Lung (tissue), 12 donors: Measurements from ENCODE around the gene NTM. TPM values are rescaled to one million over a fixed set of nuclear protein-coding genes. Genes with fewer than 3 reads are reported as not detected.

Source experiments
- ATAC-seq: fragments of 200-7000 bp; cut with Tn5 transposase; one replicate; pipeline ENCODE4 v1.9.1; 2020; ENCODE audit warnings: moderate number of reproducible peaks; ENCODE audit not compliant: insufficient read depth, low FRiP score
- DNase-seq, 3 donors: peaks; one replicate each; pipeline ENCODE4 v3.0.0-alpha.2; 2013 to 2017
- H3K27ac ChIP-seq, 2 donors: one replicate each; pipeline ENCODE4 v1.5.1; 2013; ENCODE audit warnings: mild to moderate bottlenecking in 2 of 2, moderate library complexity in 2 of 2, control low read depth in 1 of 2, inconsistent platforms in 1 of 2, low read depth in 1 of 2, low read length in 1 of 2
- H3K27me3 ChIP-seq, 3 donors: one replicate each; pipeline ENCODE4 v1.5.1; 2013; ENCODE audit warnings: low read length in 2 of 3; ENCODE audit not compliant: control insufficient read depth in 3 of 3, insufficient read depth in 3 of 3
- H3K36me3 ChIP-seq, 4 donors: one replicate each; pipeline ENCODE4 v1.5.1; 2013; ENCODE audit warnings: low read length in 4 of 4, mild to moderate bottlenecking in 1 of 4, moderate library complexity in 1 of 4; ENCODE audit not compliant: control insufficient read depth in 4 of 4, insufficient read depth in 4 of 4
- H3K4me1 ChIP-seq, 5 donors: one replicate each; pipeline ENCODE4 v1.5.1; 2013; ENCODE audit warnings: low read length in 5 of 5, mild to moderate bottlenecking in 2 of 5, moderate library complexity in 1 of 5; ENCODE audit not compliant: control insufficient read depth in 5 of 5, insufficient read depth in 5 of 5
- H3K4me3 ChIP-seq: one replicate; pipeline ENCODE4 v1.5.1; 2013; ENCODE audit warnings: mild to moderate bottlenecking, control low read depth, moderate library complexity
- H3K9ac ChIP-seq, 2 donors: one replicate each; pipeline ENCODE4 v1.5.1; 2013; ENCODE audit warnings: low read length in 2 of 2, control low read depth in 1 of 2; ENCODE audit not compliant: insufficient read depth in 1 of 2
- H3K9me3 ChIP-seq, 4 donors: one replicate each; pipeline ENCODE4 v1.5.1; 2013; ENCODE audit warnings: low read length in 3 of 4, mild to moderate bottlenecking in 1 of 4, moderate library complexity in 1 of 4; ENCODE audit not compliant: control insufficient read depth in 4 of 4, insufficient read depth in 3 of 4
- WGBS, 2 donors: extraction: QIAGEN DNeasy Blood & Tissue Kit; methylation state at CpG; one replicate each; pipeline ENCODE4 v1.1.7; 2013; 5-methylcytosine and 5-hydroxymethylcytosine counted together
- polyA plus RNA-seq, 2 donors: library from polyadenylated mRNA; stranded (reverse); fragments of 200-250 nt; gene quantifications; one replicate each; pipeline ENCODE4 v1.2.1, GENCODE V29; 2013
- total RNA-seq, 2 donors: library from RNA; depleted of rRNA in 1 of 2; stranded (reverse); fragments of >200 nt in 1 of 2; gene quantifications; one replicate each; pipeline ENCODE4 v1.2.1, GENCODE V29; 2014 to 2021
- TF ChIP-seq, protein P1 (sequence below): IDR thresholded peaks from 2 replicates; pipeline ENCODE4 v1.5.1; 2012; ENCODE audit warnings: mild to moderate bottlenecking; ENCODE audit errors: control extremely low read depth, extremely low read depth
- donor health status: control.
- donor health status: control.
- donor health status: Bipolar disorder and iron deficiency.
- donor health status: healthy.
- donor health status: DM: yes; HTN: yes; CAD: no.

NTM gene
- total and polyA plus RNA-seq, 4 donors: 0.39 to 30.9 (median 7.2) TPM

DNA sequence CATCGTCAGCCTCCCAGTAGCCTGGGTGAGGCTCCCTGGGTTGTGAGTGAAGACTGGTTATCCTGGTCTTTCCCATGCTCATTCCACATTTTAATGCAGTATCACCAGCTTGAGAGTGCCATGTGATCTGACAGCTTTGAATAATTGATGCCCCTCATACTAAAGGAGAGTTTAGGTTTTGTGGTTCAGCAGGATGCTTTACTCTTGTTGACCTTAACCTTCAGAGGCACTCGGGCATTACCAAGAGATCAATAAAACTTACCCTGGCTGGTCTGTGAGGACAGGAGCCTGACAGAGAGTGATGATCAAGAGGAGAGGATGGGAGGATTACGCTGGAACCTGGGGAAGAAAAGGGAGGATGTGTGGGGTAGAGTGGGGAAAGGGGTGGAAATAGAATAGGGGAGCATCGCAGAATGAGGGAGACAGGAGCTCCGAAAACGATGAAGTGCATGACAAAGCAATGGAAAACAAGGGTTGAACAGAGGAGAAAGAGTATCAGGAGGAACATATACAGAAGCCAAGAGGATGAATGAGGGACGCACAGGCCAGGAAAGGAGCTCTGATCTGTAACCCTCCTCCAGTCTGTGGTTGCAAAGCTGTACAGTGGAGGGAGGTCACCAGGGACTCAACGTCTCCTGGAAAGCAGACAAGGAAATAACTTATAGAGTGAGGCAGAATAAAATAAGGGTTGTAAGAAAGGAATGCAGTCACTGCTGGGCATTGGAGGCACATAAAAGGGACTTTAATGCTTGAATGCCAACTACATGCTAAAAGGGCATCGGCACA lies 594.5 kb downstream of the NTM start:
- no peak for ATAC-seq
- WGBS, 2 donors: 78 to 82% methylated on average over 9 of the region's 9 CpGs

DNA sequence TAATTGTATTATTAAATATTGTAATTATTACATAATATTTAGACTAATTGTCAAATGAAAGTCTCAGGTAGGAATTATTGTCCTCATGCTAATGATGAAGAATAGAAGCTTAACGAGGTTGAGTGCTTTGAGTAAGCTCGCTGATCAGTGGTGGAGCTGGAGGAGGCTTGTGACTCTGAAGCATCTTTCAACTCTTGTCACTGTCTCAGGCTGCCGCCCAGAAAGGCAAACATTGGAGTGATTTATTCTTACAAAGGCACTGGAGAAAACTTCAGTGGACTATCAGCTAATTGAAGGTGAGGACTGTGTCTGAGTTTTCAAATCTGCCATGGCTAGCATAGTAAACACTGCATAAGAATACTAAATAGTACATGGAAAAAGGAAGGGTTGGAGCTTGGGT lies 595.1 kb downstream of the NTM start:
- peaks cover 0 to 3% (median 0%) of the 10 kb centered on the region in 4 donors for H3K9me3 ChIP-seq
- no peaks in the 10 kb centered on the region for H3K36me3 ChIP-seq
- no peaks in the 10 kb centered on the region for H3K4me1 ChIP-seq
- no peaks in the 10 kb centered on the region for H3K27me3 ChIP-seq
- ATAC-seq (no peak), DNase-seq (no peak)
- WGBS, 2 donors: 65 to 71% methylated on average over 3 of the region's 3 CpGs
- TF ChIP-seq, protein P1, sequence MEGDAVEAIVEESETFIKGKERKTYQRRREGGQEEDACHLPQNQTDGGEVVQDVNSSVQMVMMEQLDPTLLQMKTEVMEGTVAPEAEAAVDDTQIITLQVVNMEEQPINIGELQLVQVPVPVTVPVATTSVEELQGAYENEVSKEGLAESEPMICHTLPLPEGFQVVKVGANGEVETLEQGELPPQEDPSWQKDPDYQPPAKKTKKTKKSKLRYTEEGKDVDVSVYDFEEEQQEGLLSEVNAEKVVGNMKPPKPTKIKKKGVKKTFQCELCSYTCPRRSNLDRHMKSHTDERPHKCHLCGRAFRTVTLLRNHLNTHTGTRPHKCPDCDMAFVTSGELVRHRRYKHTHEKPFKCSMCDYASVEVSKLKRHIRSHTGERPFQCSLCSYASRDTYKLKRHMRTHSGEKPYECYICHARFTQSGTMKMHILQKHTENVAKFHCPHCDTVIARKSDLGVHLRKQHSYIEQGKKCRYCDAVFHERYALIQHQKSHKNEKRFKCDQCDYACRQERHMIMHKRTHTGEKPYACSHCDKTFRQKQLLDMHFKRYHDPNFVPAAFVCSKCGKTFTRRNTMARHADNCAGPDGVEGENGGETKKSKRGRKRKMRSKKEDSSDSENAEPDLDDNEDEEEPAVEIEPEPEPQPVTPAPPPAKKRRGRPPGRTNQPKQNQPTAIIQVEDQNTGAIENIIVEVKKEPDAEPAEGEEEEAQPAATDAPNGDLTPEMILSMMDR: no peak
- H3K9ac ChIP-seq: no peak overlapping the region
- H3K4me3 ChIP-seq: no peak overlapping the region
- no peak overlapping the region for H3K27ac ChIP-seq

More for the DNA sequence above, 594.5 kb downstream of the NTM start:
- H3K9me3 ChIP-seq: peaks cover 0 to 3% (median 0%) of the 10 kb centered on the region in 4 donors
- no peaks in the 10 kb centered on the region for H3K36me3 ChIP-seq
- DNase-seq: no peak
- H3K27ac ChIP-seq: no peak overlapping the region
- no peaks in the 10 kb centered on the region for H3K27me3 ChIP-seq
- no peak overlapping the region for H3K9ac ChIP-seq
- H3K4me3 ChIP-seq: no peak overlapping the region
- H3K4me1 ChIP-seq: no peaks in the 10 kb centered on the region
- TF ChIP-seq, protein P1: no peak

DNA sequence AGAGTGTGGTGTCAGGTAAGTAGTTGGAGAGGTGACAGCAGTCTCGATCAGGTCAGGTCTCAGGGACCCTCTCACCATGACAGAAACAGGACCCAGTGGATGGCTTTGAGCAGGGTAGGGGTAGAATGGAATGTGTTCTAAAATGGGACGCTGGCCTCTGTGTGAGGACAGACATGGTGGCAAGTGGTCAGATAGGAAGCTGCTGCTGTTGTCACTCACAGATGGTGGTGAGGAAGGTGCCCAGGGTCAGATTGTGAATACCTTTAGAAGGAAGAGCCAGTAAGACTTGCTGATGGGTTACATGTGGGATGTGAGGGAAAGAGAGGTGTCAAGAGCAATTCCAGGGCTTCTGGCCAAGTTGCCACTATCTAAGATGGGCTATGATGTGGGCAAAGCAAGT lies 596.3 kb downstream of the NTM start:
- H3K9ac ChIP-seq: no peak overlapping the region
- no peak overlapping the region for H3K27ac ChIP-seq
- no peaks in the 10 kb centered on the region for H3K27me3 ChIP-seq
- H3K4me3 ChIP-seq: no peak overlapping the region
- H3K4me1 ChIP-seq: no peaks in the 10 kb centered on the region
- DNase-seq (no peak), ATAC-seq (no peak)
- 79 to 81% methylated on average over 2 of the region's 2 CpGs for WGBS, 2 donors
- no peaks in the 10 kb centered on the region for H3K36me3 ChIP-seq
- H3K9me3 ChIP-seq: peaks cover 0 to 3% (median 0%) of the 10 kb centered on the region in 4 donors
- TF ChIP-seq, protein P1: no peak
